Astrocyte of the spinal cord (primary cell): ENCODE measurements around the gene AIPL1.

Source experiments
- DNase-seq: peaks from one replicate; pipeline ENCODE4 v3.0.0; 2011; ENCODE audit warnings: low read depth, low spot score
- H3K4me3 ChIP-seq: 2 replicates; pipeline ENCODE4 v1.5.1; 2011; ENCODE audit warnings: low read depth, mild to moderate bottlenecking, low read length, moderate library complexity
- in situ Hi-C: cut with HindIII; loops from 2 replicates; pipeline ENCODE4 v1.10.0; 2017; ENCODE audit warnings: low sequenced_read_pairs
- TF ChIP-seq, protein P1 (sequence below): IDR thresholded peaks from 2 replicates; pipeline ENCODE4 v1.5.1; 2012; ENCODE audit warnings: low read depth, mild to moderate bottlenecking, low read length, inconsistent platforms

AIPL1 gene

DNA sequence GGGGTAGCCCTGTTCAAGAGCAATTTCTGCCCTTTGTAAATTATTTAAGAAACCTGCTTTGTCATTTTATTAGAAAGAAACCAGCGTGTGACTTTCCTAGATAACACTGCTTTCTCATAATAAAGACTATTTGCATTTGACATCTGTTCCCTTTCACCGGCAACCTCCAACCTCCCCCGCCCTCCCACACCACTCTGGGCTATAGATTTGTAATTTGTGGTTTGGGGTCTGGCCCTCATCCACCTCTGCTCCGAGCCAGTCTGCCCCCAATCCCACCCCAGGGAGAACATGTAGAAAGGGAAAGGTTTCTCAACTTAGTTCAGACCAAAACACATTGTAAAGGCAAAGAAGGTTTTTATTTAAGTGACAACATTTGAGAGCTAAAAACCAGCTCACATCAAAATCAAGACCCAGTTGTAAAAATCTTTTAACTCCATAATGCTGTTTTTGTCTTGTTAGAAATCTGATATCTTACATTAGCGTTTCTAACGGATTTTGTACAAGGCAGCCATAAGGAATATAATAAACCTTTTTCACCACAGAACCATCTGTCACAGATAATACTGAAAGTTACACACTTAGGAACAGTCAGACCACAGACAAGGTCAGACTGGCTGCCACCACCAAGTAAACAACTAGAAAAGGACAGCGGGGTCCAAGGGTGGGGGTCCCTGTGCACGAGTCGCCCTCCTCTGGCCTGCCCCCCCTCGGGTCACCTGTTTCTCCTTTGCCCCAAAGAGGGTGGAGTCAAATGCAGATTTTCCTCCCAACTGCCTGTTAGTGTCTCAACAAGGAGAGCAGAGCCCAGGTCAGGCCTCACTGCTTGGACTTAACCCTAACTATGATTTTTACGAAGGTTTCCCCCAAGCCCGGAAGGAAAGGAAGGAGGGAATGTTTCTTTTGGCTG is 16.3 kb upstream of the AIPL1 start:
- no peak overlapping the region for H3K4me3 ChIP-seq
- DNase-seq = no peak
- in situ Hi-C loops = no loop called here
- TF ChIP-seq, protein P1, sequence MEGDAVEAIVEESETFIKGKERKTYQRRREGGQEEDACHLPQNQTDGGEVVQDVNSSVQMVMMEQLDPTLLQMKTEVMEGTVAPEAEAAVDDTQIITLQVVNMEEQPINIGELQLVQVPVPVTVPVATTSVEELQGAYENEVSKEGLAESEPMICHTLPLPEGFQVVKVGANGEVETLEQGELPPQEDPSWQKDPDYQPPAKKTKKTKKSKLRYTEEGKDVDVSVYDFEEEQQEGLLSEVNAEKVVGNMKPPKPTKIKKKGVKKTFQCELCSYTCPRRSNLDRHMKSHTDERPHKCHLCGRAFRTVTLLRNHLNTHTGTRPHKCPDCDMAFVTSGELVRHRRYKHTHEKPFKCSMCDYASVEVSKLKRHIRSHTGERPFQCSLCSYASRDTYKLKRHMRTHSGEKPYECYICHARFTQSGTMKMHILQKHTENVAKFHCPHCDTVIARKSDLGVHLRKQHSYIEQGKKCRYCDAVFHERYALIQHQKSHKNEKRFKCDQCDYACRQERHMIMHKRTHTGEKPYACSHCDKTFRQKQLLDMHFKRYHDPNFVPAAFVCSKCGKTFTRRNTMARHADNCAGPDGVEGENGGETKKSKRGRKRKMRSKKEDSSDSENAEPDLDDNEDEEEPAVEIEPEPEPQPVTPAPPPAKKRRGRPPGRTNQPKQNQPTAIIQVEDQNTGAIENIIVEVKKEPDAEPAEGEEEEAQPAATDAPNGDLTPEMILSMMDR = no peak

DNA sequence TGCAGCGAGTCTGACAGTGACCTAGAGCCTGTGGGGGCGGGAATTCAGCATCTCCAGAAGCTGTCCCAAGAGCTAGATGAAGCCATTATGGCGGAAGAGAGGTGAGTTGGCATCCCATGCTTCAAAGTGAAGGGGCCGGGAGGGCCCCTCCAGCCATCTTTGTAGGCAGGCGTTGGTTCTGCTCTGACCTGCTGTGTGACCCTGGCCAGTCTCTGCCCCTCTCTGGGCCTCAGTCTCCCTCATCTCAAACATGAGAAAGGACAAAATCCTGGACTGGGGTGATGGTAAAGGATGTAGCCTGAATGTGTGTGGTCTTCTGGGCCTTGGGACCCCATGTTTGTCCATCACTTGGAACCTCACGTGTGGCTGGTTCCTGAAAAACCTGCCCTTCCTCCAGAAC is 14.4 kb upstream of the AIPL1 start:
- TF ChIP-seq, protein P1 = no peak
- H3K4me3 ChIP-seq = no peak overlapping the region
- DNase-seq = no peak
- in situ Hi-C loops = no loop called here

DNA sequence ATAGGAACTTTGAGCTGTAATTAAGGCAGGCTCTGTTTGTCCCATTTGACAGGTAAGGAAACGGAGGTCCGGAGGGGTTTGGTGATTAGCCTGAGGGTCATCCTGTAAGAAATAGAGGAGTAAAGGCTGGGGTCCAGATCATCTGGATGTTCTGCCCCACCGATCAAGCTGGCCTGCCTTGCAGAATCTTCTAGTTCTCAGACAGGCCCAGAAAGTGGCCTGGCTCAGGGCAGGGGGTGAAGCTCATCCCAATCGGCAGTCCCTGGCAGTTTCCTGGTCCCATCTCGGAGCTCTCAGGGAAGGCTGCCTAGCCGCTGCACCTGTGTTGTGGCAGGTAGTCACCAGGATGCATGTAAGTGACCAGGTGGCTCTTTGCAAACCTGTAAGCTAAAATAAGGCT is 13.6 kb upstream of the AIPL1 start:
- no peak overlapping the region for H3K4me3 ChIP-seq
- DNase-seq = no peak
- TF ChIP-seq, protein P1 = no peak
- in situ Hi-C loops = no loop called here

DNA sequence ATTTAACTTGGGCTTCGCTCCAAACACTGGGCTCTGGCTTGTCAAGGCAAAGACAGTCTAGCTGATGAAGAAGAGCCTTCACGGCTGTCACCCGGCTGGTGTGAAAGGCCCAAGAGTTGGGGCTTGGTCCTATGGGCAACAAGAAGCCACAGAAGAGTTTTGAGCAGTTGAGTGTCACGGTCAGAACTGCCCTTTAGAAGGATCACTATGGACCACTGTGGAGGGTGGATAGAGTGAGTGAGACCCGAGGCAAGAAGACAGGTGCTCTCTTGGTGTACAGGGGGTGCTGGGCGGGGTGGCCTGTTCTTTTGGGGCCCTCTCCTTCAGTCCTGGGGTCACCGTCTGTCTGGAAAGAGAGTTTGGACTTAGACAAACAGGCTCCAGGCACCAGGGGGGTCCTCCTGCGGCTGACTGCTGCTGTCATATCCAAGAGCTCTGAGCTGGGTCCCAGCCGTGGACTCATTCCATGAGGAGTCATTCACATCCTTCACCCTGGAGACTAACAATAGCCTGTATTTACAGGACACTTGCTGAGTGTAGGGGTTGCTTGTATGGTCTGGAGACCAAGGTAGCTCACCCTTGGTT is 11.7 kb upstream of the AIPL1 start:
- no peak for DNase-seq
- in situ Hi-C loops = no loop called here
- TF ChIP-seq, protein P1 = no peak
- no peak overlapping the region for H3K4me3 ChIP-seq

DNA sequence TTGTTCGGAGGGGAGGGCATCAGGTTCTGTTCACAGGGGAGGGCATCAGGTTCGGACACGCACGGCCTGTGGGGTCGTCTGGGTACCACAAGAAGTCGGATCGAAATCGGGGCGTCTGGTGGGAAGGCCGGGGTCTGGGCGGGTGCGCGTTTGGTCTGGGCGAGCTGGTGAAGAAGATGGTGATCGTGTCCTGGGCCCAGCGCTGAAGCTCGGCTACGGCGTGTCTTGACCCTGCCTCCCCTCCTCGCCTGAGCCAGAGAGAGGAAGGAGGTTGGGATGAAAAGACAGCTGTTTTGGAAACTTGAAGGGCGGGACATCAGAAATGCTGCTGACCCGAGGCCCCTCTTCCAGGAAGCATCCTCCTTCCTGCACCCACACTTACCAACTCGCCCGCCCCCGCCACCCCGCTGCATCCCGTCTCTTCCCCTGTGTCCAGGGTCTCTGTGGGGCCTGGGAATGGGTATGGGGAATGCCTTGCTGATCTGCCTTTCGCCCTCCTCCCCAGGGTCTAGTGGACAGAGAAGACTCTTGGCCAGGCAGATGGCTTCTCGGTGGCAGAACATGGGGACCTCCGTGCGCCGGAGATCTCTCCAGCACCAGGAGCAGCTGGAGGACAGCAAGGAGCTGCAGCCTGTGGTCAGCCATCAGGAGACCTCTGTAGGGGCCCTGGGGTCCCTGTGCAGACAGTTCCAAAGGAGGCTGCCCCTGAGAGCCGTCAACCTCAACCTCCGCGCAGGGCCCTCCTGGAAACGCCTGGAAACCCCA is 9.8 kb upstream of the AIPL1 start:
- in situ Hi-C loops = no loop called here
- no peak for DNase-seq
- TF ChIP-seq, protein P1 = no peak
- peak overlapping the region; percentile 68 for H3K4me3 ChIP-seq

DNA sequence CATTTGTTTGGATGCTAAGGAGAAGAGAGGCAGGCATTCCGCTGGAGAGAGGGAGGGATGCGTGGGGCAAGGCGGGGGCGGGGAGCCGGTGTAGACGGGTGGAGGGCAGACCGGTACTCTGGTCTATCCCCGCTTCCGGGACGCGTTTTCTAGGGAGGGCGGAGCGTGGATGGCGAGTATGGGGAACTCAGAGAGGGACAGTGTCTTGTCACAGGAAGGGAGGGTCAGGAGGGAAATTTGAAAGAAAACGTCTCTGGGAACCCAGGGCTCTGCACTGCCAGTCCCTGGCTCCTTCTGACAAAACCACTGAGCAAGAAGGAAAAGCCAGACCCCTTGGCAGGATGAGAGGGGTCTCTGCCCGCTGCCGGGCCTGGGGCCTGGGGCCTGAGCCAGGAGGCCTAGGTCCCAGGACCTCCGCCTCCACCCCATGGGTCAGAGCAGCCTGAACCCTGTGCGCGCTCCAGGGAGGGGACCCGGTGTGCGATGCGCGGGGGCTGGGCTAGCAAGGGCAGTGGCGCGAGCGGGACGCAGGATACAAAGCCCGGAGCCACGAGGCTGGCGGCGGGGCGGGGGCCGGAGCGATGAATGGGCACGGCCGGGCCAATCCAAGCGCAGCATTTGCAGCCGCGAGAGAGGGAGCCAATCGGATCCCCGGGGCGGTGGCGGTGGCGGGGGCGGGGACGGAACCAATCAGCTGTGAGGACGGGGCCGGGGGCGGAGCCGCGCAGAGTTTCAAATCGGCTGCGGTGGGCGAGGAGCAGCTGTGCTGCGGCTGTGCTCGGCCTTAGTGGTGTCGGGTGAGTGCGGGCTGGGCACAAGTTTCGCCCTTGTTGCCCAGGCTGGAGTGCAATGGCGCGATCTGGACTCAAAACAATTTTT is 9.0 kb upstream of the AIPL1 start, which contains the start of gene PIMREG:
Gene PIMREG, plus strand, starts transcription at position 764 of the 879 bp plus-strand sequence. CDS start 656 bp downstream, outside the sequence.
- DNase-seq = peak; percentile 96
- in situ Hi-C loops = no loop called here
- TF ChIP-seq, protein P1 = no peak
- H3K4me3 ChIP-seq = peak within 1 kb of the TSS; percentile 68
